ENCODE data around the gene TRMT2B.

The TRMT2B gene

DNA sequence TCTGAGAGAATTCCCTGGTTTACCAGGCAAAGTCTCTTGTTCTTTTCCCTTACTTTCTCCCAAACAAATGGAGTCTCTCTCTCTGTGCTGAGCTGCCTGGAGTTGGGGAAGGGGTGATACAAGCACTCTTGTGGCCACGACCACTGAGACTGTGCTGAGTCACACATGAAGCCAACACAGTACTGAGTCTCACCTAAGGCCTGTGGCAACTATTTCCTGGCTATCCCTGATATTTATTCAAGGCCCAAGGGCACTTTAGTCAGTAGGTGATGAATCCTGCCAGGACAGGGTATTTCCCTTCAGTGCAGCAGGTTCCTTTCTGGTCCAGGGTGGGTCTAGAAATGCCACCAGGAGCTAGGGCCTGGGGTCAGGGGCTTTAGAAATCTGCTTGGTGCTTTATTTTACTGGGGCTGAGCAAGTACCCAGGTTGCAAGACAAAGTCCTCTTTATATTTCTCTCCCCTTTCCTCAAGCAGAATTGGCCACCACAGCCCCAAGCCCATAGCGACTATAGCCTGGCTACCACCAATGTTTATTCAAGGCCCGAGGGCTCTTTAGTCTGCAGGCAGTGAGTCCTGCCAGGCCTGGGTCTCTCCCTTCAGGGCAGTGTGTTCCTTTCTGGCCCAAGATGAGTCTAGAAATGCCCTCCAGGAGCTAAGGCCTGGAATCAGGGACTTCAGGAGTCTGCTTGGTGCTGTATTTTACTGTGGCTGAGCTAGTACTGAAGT lies 71.9 kb downstream of the TRMT2B start:
- TF ChIP-seq, protein P1, sequence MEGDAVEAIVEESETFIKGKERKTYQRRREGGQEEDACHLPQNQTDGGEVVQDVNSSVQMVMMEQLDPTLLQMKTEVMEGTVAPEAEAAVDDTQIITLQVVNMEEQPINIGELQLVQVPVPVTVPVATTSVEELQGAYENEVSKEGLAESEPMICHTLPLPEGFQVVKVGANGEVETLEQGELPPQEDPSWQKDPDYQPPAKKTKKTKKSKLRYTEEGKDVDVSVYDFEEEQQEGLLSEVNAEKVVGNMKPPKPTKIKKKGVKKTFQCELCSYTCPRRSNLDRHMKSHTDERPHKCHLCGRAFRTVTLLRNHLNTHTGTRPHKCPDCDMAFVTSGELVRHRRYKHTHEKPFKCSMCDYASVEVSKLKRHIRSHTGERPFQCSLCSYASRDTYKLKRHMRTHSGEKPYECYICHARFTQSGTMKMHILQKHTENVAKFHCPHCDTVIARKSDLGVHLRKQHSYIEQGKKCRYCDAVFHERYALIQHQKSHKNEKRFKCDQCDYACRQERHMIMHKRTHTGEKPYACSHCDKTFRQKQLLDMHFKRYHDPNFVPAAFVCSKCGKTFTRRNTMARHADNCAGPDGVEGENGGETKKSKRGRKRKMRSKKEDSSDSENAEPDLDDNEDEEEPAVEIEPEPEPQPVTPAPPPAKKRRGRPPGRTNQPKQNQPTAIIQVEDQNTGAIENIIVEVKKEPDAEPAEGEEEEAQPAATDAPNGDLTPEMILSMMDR (IDR thresholded peaks at IDR 0.05; ENCODE audit: borderline replicate concordance, insufficient read depth, low read depth, low read length): no peak
- H3K4me3 ChIP-seq (ENCODE audit: low read depth, low read length): no peak overlapping the region

DNA sequence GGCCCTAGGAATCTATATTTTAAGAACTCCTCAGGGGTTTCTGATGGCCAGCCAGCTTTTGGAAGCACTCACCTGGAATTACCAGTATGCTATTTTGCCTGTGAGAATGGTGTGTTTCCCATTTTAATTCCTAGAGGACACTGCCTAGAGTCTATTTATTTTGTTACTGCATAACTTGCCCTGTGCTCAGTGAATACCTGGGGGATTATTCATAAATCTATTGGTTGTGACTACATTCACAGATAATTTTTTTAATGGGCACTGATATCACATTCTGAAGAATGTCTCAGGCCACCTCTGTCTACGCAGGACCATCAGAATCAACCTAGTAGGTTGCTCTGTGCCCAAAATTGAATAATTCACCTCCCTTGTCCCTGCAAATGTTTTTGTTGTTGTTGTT lies 75.7 kb downstream of the TRMT2B start:
- TF ChIP-seq, protein P1 (IDR thresholded peaks at IDR 0.05; ENCODE audit: borderline replicate concordance, insufficient read depth, low read depth, low read length): no peak
- H3K4me3 ChIP-seq (ENCODE audit: low read depth, low read length): no peak overlapping the region

DNA sequence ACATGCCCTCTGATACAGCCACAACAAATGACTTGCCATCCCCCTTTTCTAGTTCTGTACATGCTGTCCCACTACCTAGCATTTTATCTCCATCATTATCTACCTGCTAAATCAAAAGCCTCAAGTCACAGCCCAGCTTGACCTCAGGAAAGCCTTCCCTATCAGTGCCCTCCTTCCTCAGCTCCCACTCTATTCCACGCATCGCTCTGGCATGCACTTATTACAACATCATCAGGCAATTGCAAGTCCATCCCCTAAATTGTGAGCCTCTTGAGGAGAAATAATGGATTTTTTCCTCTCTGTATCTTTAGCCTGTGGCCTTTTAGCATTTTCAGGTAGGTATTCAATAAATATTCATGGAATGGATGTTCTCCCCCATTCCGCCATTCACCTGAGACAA lies 76.7 kb downstream of the TRMT2B start:
- H3K4me3 ChIP-seq (ENCODE audit: low read depth, low read length): no peak overlapping the region
- TF ChIP-seq, protein P1 (IDR thresholded peaks at IDR 0.05; ENCODE audit: borderline replicate concordance, insufficient read depth, low read depth, low read length): no peak

DNA sequence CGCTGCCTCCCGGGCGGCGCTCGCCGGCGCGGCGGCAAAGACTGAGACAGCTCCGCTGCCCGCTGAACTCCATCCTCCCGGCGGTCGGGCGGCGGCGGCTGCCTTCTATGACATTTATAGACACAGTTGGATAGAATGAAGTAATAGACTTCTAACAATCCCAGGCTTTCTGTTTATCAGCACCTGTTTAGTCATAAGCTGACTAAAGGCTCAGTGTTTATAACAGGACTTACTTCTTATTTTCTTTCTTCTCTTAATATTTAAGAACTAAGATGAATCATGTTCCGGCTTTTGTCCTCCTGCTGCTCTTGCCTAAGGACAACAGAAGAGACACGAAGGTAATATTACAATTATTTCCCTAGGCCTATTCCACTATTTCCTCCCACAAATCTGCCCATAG lies 78.5 kb downstream of the TRMT2B start:
- TF ChIP-seq, protein P1 (IDR thresholded peaks at IDR 0.05; ENCODE audit: borderline replicate concordance, insufficient read depth, low read depth, low read length): no peak
- no peak overlapping the region for H3K4me3 ChIP-seq (ENCODE audit: low read depth, low read length)

DNA sequence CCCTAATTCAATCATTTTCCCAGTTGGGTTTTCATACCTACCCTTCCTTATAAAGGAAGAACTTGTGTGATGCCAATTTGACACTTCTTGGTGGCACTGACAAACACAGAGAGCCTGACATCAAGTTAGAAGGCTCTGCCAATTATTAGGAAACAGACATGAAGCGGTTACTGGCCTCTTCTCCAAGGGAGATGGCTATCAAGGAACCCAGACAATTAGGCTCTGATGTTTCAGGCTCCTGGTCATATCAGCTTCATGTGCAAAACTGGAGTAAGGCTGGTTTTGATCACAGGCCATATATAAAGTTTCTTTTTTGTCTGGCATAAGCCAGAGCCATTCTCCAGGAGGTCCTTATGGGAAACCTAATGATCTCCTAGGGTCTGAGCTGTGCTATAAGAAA lies 82.0 kb downstream of the TRMT2B start:
- H3K4me3 ChIP-seq (ENCODE audit: low read depth, low read length): no peak overlapping the region
- TF ChIP-seq, protein P1 (IDR thresholded peaks at IDR 0.05; ENCODE audit: borderline replicate concordance, insufficient read depth, low read depth, low read length): no peak

DNA sequence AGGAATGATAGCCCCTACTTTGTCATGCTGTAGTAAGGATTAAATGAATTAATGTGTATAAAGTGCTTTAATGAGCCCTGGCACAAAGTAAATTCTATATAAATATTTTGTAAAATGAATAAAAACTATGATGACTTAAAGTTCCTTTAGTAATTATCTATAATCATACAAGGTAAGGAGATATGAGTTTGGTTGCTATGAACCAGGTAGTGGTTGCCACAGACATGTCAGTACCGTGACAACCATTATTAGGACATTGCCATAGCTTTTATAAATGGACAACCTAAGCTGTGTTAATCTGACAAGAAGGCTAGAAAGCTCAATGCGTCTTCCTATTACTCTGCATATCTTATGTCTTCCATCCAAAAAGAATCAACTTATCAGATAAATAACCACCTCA lies 82.5 kb downstream of the TRMT2B start, which contains the start of gene ARL13A:
TSS of gene ARL13A (plus strand) at position 301 of the 400 bp plus-strand sequence. CDS start 3,982 bp downstream, outside the sequence.
- no peak within 1 kb of the TSS for H3K4me3 ChIP-seq (ENCODE audit: low read depth, low read length)
- TF ChIP-seq, protein P1 (IDR thresholded peaks at IDR 0.05; ENCODE audit: borderline replicate concordance, insufficient read depth, low read depth, low read length): no peak

DNA sequence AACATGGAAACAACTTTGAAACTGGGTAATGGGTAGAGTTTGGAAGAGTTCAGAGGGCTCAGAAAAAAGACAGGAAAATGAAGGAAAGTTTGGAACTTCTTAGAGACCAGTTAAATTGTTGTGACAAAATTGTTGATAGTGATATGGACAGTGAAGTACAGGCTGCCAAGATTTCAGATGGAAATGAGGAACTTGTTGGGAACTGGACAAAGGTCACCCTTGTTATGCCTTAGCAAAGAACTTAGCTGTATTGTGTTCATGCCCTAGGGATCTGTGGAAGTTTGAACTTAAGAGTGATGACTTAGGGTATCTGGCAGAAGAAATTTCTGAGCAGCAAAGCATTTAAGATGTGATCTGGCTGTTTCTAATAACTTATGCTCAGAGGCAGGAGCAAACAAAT lies 87.5 kb downstream of the TRMT2B start:
- TF ChIP-seq, protein P1 (IDR thresholded peaks at IDR 0.05; ENCODE audit: borderline replicate concordance, insufficient read depth, low read depth, low read length): no peak
- no peak overlapping the region for H3K4me3 ChIP-seq (ENCODE audit: low read depth, low read length)
